Islet precursor cell (in vitro differentiated cells): ENCODE measurements around the gene PALMD.
A peak's percentile ranks its signal among the peaks of the same experiment; 100 is the strongest.

Experiments
- DNase-seq: peaks from one replicate; pipeline ENCODE4 v3.0.0-alpha.2; 2018

PALMD gene

DNA sequence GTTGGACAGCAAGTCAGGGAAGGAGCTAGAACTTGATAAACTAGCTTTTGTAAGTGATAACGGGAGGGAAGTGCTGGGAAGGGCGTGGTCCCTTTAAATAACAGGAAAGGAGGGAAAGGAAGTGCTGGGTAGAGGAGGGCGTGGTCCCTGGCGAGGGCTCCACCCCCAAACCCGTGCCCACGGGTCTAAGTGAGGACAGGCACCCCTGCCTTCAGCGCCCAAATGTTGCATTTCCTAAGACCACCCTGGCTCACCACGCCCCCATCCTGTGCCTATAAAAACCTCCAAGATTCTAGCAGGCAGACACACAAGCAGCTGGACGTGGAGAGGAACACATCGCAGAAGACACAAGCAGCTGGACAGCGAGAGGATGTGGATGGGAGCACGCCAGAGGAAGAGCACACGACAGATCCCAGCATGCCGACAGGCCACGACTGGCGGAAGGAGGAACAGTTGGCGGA is 58.5 kb downstream of the PALMD start:
- DNase-seq, result no peak

DNA sequence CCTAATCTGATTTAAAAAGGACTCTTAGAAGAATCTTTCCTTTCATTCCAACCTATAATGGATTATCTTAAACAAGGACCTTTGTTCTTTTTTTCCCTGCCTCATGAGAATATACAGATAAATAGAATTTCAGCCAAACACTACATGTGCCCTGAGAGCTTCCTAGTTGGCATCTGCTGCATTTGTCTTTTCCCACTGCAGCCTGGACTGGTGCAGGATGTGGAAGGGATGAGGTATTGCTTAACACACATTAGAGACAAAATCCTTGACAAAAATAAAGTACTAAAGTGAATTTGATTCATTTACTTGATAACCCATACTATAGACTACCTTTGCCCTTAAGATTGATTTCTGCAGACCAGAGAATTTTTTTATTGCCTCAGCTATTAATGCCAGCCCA is 59.5 kb downstream of the PALMD start:
- DNase-seq, result no peak

DNA sequence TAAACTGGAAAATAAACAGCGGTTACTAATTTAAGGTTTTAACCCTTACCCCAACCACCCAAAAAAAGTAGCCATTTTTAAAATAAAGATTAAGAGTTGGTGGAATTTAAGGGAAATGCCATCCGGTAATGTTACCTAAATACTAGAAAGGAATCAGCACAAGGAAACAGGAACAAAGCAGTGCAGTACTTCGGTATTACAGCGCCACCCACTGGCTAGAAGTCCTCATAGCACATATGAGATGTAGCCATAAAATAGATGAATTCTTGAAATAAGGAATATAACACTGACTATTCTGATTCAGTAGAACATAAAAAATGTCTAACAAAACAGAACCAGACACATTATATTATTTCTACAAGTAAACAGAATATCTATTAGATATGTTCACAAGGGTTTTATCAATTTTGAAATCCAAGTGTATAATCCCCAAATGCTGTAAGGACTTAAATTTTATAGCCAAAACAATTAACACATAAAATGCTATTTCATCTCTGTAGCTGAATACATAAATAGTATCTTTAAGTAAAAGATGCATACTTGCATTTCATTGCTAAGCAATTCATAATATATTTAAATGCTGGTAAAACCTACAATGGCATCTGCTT is 61.7 kb downstream of the PALMD start:
- peak; percentile 66 for DNase-seq

DNA sequence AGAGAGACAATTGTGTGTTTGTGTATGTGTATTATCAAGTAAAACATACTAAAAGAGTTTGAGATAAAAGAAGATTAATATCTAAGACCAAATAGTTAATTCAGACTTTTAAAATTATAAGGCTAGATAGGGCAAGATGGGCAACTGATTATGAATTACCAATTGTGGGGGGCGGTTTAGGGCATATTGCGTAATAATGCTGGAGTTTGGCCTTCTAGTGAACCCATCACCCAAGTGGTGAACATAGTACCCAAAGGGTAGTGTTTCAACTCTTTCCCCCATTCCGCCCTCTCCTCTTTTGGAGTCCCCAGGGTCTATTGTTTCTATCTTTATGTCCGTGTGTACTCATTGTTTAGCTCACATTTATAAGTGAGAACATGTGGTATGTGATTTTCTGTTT is 65.1 kb downstream of the PALMD start:
- DNase-seq, result no peak

DNA sequence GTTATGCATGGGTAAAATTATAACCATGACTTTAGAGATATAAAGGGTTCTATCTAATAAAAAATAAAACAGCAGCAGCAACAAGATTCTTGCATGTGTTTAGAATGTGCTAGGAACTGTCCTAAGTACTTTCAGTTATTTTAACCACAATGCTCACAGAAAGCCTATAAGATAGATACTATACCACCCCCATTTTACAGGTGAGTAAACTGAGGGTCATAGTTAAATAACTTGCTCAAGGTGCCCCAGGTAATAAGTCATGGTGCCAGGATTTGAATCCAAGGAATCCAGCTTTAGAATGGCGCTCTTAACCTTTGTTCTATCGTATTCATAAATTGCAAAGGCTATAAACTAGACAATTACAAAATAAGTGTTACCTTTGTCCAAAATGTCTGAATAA is 67.1 kb downstream of the PALMD start:
- no peak for DNase-seq

DNA sequence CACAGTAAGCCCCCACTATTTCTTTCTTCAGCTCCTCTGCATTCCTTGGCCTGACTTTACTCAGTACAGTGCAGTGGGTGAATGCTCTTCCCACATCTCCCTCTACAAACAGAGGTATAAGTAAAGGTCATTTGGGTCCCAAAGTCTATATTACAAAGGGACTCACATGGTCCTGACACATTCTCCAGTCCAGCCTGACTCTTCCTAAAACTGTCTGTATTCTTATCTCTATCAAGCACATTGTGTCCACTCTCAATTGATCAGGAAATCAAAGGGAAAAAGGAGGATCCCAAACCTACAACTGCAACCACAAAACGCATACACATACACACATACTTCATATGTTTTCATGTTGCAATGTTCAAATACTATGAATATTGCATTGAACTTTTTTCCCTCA is 71.1 kb downstream of the PALMD start:
- no peak for DNase-seq

DNA sequence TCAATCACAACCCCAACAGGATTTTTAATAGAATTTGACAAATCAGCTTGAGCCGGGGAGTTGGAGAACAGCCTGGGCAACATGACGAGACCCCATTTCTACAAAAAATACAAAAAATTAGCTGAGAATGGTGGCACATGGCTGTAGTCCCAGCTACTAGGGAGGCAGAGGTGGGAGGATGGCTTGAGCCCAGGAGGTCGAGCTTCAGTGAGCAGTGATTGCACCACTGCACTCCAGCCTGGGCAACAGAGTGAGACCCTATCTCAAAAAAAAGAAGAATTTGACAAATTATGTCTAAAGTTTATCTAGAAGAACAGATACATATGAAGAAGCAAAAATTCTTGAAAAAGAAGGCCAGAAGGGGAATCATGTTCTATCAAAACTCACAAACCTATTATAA is 77.3 kb downstream of the PALMD start:
- DNase-seq, result no peak

DNA sequence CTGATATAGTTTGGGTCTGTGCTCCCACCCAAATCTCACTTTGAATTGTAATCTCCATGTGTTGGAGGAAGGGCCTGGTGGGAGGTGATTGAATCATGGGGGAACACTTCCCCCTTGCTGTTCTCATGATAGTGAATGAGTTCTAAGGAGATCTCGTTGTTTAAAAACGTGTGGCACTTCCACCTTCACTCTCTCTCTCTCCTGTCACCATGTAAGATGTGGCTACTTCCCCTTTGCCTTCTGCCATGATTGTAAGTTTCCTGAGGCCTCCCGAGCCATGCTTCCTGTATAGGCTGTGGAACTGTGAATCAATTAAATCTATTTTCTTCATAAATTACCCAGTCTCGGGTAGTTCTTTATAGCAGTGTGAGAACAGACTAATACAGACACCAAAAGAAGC is 80.1 kb downstream of the PALMD start:
- no peak for DNase-seq

DNA sequence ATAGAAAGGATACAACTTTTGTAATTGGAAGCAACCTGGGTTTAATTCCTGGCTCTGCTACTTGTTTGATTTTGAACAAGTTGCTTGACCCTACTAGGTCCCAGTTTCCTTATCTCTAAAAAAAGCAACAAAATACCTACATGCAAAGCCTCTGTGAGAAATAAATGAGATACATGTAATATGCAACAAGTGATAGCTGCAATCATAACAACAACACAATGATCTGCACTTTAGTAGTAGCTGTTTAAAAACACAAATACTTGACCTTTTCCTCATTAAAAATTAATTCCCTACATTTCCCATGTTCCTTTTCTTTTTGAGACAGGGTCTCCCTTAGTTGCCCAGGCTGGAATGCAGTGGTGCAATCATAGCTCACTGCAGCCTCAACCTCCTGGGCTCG is 80.5 kb downstream of the PALMD start:
- DNase-seq, result no peak

DNA sequence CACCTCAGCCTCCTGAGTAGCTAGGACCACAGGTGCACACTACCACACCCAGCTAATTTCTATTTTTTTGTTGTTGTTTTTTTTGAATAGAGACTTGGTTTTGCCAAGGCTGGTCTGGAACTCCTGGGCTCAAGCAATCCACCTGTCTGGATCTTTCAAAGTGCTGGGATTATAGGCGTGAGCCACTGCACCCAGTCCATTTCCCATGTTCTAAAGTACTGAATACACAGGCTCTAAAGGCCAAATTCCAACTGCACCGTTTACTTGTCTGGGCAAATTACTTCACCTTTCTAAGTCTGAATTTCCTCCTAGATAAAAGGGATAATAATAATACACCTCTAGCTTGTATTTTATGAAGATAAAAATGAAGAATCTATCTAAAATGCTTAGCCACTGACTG is 80.9 kb downstream of the PALMD start:
- no peak for DNase-seq

DNA sequence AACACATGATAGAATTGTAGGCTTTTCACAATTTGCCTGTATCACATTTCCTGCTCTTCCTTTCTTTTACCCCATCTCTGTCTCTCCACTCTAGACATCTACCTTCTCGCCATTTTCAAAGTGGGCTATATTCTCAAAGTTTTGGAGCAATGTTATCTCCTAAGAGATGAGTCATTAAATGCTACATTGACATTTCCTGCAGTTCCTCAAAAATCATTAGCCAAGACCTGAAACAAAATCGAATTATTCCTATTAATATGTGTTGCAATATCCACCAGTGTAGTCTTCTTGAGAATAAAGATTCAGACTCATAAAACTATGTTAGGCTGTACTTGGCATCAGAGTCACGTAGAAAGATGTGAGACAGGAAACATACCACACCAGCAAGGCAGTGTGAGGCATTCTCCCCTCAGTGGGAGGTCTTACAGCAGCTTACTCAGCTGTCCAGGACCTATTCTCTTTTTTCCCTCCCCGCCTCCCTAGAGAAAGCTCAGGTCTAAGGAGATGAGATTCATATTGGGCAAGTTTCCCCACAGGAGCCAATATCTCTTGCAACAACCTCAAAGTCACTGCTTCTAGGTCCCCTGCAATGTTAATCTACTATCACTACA is 81.8 kb downstream of the PALMD start:
- no peak for DNase-seq

DNA sequence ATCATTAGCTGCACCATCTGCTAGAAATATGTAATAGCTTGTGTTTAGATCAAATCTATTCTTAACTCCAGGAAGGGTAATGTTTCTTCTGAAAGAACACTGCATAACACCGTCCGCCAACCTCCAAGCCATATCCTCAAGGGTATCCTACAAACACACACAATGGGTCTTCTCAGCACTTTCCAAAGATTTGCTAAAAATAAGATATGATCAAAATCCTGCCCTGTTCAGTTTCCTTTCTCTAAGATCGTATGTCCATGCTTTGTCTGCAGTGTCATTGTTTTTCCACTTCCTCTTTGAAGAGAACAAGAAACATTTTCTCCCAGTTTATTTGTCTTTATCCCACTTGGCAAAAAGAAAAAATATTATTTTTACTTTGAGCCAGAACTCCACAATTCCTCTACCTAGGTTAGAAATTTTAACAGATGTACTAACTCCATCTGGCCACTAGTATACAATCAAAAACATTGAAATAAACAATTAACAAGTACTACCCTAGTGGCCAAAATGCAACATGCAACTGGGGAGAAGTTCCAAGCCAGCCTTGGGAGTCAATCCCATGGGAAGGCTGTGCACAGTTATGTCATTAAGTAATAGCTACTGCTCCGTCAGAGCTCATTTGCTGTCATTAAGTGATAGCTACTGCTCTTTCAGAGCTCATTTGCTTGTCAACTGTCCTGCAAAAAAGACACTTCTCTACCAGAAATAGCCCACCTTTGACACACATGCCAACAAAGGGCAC is 82.8 kb downstream of the PALMD start:
- peak; percentile 59 for DNase-seq

DNA sequence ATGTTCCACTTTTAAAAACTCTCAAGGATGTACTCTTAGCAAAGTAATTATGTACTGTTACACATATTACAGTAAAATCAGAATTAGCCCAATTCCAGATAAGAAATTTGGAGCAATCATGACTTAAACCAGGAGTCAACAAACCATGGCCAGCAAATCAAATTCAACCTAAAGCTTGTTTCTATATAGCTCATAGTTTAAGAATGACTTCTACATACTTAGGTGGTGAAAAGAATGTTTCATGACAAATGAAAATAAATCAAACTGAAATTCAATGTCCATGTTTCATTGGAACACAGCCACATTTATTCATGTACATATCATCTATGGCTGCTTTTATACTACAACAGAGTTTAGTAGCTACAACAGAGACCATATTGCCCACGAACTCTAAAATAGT is 85.5 kb downstream of the PALMD start:
- DNase-seq, result no peak

DNA sequence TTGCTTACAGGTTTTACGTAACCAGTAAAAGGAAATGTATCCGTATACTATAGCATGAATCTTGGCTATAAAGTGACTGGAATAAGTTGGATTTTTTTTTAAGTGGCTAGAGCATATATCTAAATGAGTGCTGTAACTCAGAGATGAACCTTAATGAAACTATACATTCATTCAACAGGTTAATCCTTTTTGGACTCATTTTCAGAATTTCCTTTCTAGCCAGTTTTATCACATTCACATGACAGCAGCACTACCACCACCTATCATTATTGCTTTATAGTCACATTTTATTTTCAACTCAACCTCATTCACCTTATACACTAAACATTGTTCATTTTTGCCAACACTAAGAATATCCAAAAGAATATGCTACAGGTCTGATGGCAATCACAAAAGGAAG is 89.9 kb downstream of the PALMD start:
- DNase-seq, result no peak

DNA sequence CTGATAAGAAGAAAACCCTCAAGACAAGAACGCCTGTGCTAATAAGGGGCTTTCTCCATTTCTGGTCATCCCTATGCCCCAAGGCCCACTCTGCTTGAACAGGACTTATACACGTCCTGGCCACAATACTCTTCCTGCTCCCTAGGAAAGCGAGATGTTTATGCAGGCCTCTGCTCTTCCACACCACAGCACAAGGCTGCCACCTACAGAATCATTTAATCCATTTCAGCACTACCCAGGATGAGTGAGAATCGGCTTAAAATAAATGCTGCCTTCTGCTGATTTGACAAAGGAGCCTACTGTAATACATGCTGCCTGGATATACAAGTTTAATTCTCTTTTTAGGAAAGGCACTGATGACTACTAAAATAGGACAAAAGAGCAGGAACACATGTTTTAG is 91.1 kb downstream of the PALMD start:
- peak; percentile 73 for DNase-seq

DNA sequence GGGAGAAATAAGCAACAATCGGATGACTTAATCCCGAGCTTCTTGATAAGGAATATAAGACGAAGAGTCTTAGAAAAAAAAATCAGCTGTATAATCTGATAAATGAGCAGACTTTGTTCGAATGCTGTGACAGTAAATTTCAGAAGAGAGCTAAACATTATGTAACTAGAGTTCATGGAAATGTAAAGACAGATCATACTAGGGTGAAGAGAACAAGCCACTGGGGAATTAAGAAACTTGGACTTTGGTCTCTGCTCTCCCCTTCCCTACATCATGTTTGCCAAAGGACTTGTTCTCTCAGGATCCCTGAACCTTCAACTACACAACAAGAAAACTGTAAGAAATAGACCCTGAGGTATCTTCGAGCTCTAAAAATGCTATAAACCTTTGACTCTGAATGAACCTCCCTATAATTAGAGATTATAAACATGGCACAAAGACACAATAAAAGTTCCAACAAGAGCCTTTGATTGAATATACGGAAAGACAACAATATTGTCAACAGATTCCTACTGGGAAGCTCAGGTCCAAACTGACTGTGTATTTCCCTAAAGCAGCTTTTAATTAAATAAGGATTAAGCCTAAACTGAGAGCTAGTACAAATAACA is 93.0 kb downstream of the PALMD start:
- no peak for DNase-seq

DNA sequence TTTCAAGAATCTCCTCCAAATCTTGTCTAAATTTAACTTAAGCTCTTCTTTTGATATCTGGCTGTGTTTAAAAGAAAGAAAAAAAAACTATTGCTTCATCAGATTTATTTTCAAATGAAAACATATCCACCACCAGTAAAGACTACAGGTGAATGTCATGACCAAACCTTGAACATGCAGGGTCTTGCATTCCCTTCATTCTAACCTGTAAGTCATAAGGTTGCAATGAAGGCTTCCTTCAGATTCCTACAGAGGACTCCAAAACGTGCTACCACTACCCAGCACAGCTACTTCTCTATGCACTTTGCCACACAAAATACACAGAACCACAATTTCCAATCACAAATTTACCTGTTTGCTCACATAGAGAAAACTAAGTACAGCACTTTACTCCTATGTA is 94.2 kb downstream of the PALMD start:
- DNase-seq, result no peak
